H9 (cell line): ENCODE data around the gene CCS. TPM values are rescaled to one million over a fixed set of nuclear protein-coding genes. Genes with fewer than 3 reads are reported as not detected.

Experiments used
- DNase-seq: peaks from one replicate; pipeline ENCODE4 v3.0.0-alpha.2; 2017
- H2AFZ ChIP-seq: one replicate; pipeline ENCODE4 v1.6.1; 2013; ENCODE audit warnings: mild to moderate bottlenecking, low read length, control low read depth, moderate library complexity
- H2AK5ac ChIP-seq: 2 replicates; pipeline ENCODE4 v1.6.1; 2013; ENCODE audit warnings: low read length, control low read depth, mixed read lengths; ENCODE audit not compliant: insufficient read length
- H2BK120ac ChIP-seq: one replicate; pipeline ENCODE4 v1.6.1; 2013; ENCODE audit warnings: low read depth, mild to moderate bottlenecking, low read length, control low read depth, inconsistent platforms; ENCODE audit not compliant: poor library complexity, severe bottlenecking
- H2BK12ac ChIP-seq: 2 replicates; pipeline ENCODE4 v1.6.1; 2013; ENCODE audit warnings: low read length, control low read depth, mixed read lengths, low read depth; ENCODE audit not compliant: insufficient read length
- H2BK15ac ChIP-seq: 2 replicates; pipeline ENCODE4 v1.6.1; 2013; ENCODE audit warnings: low read depth, low read length, control low read depth
- H2BK20ac ChIP-seq: one replicate; pipeline ENCODE4 v1.6.1; 2013; ENCODE audit warnings: low read depth, mild to moderate bottlenecking, low read length, control low read depth, inconsistent platforms; ENCODE audit not compliant: poor library complexity, severe bottlenecking
- H2BK5ac ChIP-seq: 2 replicates; pipeline ENCODE4 v1.6.1; 2013; ENCODE audit warnings: low read length, control low read depth, mixed read lengths; ENCODE audit not compliant: insufficient read length
- H3K14ac ChIP-seq: 2 replicates; pipeline ENCODE4 v1.6.1; 2013; ENCODE audit warnings: low read length, control low read depth; ENCODE audit not compliant: insufficient read depth
- H3K18ac ChIP-seq: 2 replicates; pipeline ENCODE4 v1.6.1; 2013; ENCODE audit warnings: low read depth, mild to moderate bottlenecking, mixed read lengths, low read length, control low read depth; ENCODE audit not compliant: insufficient read length
- H3K23ac ChIP-seq: 2 replicates; pipeline ENCODE4 v1.6.1; 2013; ENCODE audit warnings: low read length, control low read depth, mixed read lengths, low read depth; ENCODE audit not compliant: insufficient read length
- H3K23me2 ChIP-seq: 2 replicates; pipeline ENCODE4 v1.6.1; 2013; ENCODE audit warnings: low read depth, mild to moderate bottlenecking, mixed read lengths, low read length, control low read depth; ENCODE audit not compliant: insufficient read length, poor library complexity, severe bottlenecking
- H3K27ac ChIP-seq: 2 replicates; pipeline ENCODE4 v1.5.1; 2013; ENCODE audit warnings: low read length, control low read depth, mixed read lengths, low read depth; ENCODE audit not compliant: insufficient read length
- H3K27me3 ChIP-seq: 2 replicates; pipeline ENCODE4 v1.6.1; 2013; ENCODE audit warnings: low read length, control low read depth, inconsistent platforms; ENCODE audit not compliant: insufficient read depth
- H3K4ac ChIP-seq: 2 replicates; pipeline ENCODE4 v1.6.1; 2013; ENCODE audit warnings: low read depth, mild to moderate bottlenecking, control low read depth, inconsistent platforms, low read length, moderate library complexity
- H3K4me1 ChIP-seq: 2 replicates; pipeline ENCODE4 v1.6.1; 2013; ENCODE audit warnings: low read length, control low read depth, inconsistent platforms; ENCODE audit not compliant: insufficient read depth
- H3K4me2 ChIP-seq: 2 replicates; pipeline ENCODE4 v1.6.1; 2013; ENCODE audit warnings: low read length, control low read depth, mixed read lengths; ENCODE audit not compliant: insufficient read length, insufficient read depth
- H3K56ac ChIP-seq: 2 replicates; pipeline ENCODE4 v1.6.1; 2013; ENCODE audit warnings: low read depth, mild to moderate bottlenecking, mixed read lengths, low read length, control low read depth; ENCODE audit not compliant: insufficient read length
- H3K79me1 ChIP-seq: 2 replicates; pipeline ENCODE4 v1.6.1; 2013; ENCODE audit warnings: low read depth, mild to moderate bottlenecking, moderate library complexity, low read length, control low read depth, inconsistent platforms; ENCODE audit not compliant: insufficient read depth, poor library complexity, severe bottlenecking
- H3K79me2 ChIP-seq: 2 replicates; pipeline ENCODE4 v1.6.1; 2013; ENCODE audit warnings: low read length, control low read depth, inconsistent platforms; ENCODE audit not compliant: insufficient read depth
- H3K9ac ChIP-seq: 2 replicates; pipeline ENCODE4 v1.6.1; 2013; ENCODE audit warnings: low read length, control low read depth, mixed read lengths; ENCODE audit not compliant: insufficient read length; ENCODE audit errors: extremely low read depth
- H3K9me3 ChIP-seq: one replicate; pipeline ENCODE4 v1.6.1; 2013; ENCODE audit warnings: low read depth, low read length, inconsistent platforms; ENCODE audit not compliant: control insufficient read depth
- H3T11ph ChIP-seq: one replicate; pipeline ENCODE4 v1.6.1; 2013; ENCODE audit warnings: mild to moderate bottlenecking, low read length, control low read depth, inconsistent platforms
- H4K20me1 ChIP-seq: one replicate; pipeline ENCODE4 v1.6.1; 2013; ENCODE audit not compliant: control insufficient read depth, insufficient read length, insufficient read depth
- H4K5ac ChIP-seq: 2 replicates; pipeline ENCODE4 v1.6.1; 2013; ENCODE audit warnings: low read depth, mild to moderate bottlenecking, mixed read lengths, low read length, control low read depth; ENCODE audit not compliant: insufficient read length
- H4K8ac ChIP-seq: replicated peaks from 2 replicates; pipeline ENCODE4 v1.6.1; 2013; ENCODE audit warnings: low read length, control low read depth, mixed read lengths, low read depth; ENCODE audit not compliant: insufficient read length
- H4K91ac ChIP-seq: 2 replicates; pipeline ENCODE4 v1.6.1; 2013; ENCODE audit warnings: low read depth, mild to moderate bottlenecking, moderate library complexity, mixed read lengths, low read length, control low read depth; ENCODE audit not compliant: insufficient read length
- H3K27ac Mint-ChIP-seq, 3 experiments: 2 replicates in 2 of 3; 3 replicates in 1 of 3; pipeline ENCODE4 v1.8.0; 2020 to 2021; ENCODE audit warnings: mixed read lengths in 3 of 3, mild to moderate bottlenecking in 1 of 3, moderate library complexity in 1 of 3
- H3K27me3 Mint-ChIP-seq: 2 replicates; pipeline ENCODE4 v1.8.0; 2021; ENCODE audit warnings: low read depth, mild to moderate bottlenecking, moderate library complexity, mixed read lengths
- H3K36me3 Mint-ChIP-seq, 3 experiments: 2 replicates in 2 of 3; 3 replicates in 1 of 3; pipeline ENCODE4 v1.8.0; 2020 to 2021; ENCODE audit warnings: low read depth in 3 of 3, mixed read lengths in 3 of 3; ENCODE audit not compliant: insufficient read depth in 1 of 3
- H3K4me1 Mint-ChIP-seq, 2 experiments: 2 replicates each; pipeline ENCODE4 v1.8.0; 2020; ENCODE audit warnings: mixed read lengths in 2 of 2
- H3K4me3 Mint-ChIP-seq, 2 experiments: 2 replicates in 1 of 2; 3 replicates in 1 of 2; pipeline ENCODE4 v1.8.0; 2020 to 2021; ENCODE audit warnings: mild to moderate bottlenecking in 2 of 2, mixed read lengths in 2 of 2, moderate library complexity in 1 of 2
- H3K9me3 Mint-ChIP-seq, 2 experiments: 2 replicates in 1 of 2; 3 replicates in 1 of 2; pipeline ENCODE4 v1.8.0; 2020; ENCODE audit warnings: mild to moderate bottlenecking in 2 of 2, mixed read lengths in 2 of 2, moderate library complexity in 1 of 2
- CTCF ChIP-seq: fragments of 200-600 bp; sonication (generic); conservative IDR thresholded peaks from 3 replicates; pipeline ENCODE4 v1.8.0; 2021; ENCODE audit warnings: antibody characterized with exemption, mild to moderate bottlenecking
- WGBS: extraction: QIAGEN DNeasy Blood & Tissue Kit; methylation state at CpG from one replicate; pipeline ENCODE4 v1.1.7; 2013; ENCODE audit warnings: missing lambda C conversion rate, low lambda C conversion rate, mixed read lengths; ENCODE audit not compliant: insufficient read length; ENCODE audit errors: extremely low coverage; 5-methylcytosine and 5-hydroxymethylcytosine counted together
- total RNA-seq: library from RNA; stranded (reverse); gene quantifications from 2 replicates; pipeline ENCODE4 v1.2.1, GENCODE V29; 2021

Gene CCS
- total RNA-seq, 1 experiment from 2014 or later: 61.1 TPM

GRCh38 chr11:66550887-66551286 is 42.1 kb upstream of the CCS start:
- Histone ChIP-seq H2AK5ac (no peak overlapping the region), H3K14ac (no peak overlapping the region), H3K18ac (no peak overlapping the region), H4K91ac (no peak overlapping the region), H3K23ac (no peak overlapping the region), H3K79me1 (no peaks in the 10 kb centered on the region), H4K20me1 (no peaks in the 10 kb centered on the region), H2BK20ac (no peak overlapping the region), H3K4me1 (no peaks in the 10 kb centered on the region), H4K5ac (peak overlapping the region; percentile 32), H2BK5ac (no peak overlapping the region), H2BK120ac (no peak overlapping the region), H2BK15ac (no peak overlapping the region), H3K4me2 (no peak overlapping the region), H3K9ac (no peak overlapping the region), H3K79me2 (no peaks in the 10 kb centered on the region), H2AFZ (no peak overlapping the region), H3K4ac (no peak overlapping the region), H3K27ac (no peak overlapping the region), H3K27me3 (no peaks in the 10 kb centered on the region), H3K9me3 (no peaks in the 10 kb centered on the region), H3K23me2 (no peaks in the 10 kb centered on the region), H3K56ac (no peak overlapping the region), H3T11ph (no peak overlapping the region), H2BK12ac (no peak overlapping the region), H4K8ac (no peak overlapping the region)
- Mint-ChIP-seq H3K36me3 (peaks cover 2 to 45% (median 36%) of the 10 kb centered on the region in 3 experiments; a peak in 5 of 7 replicates), H3K27me3 (no peaks in the 10 kb centered on the region; the same call in 1 of the 2 replicates), H3K4me1 (peaks cover 21% of the 10 kb centered on the region in 2 experiments), H3K27ac (peak overlapping the region in 1 of 3 experiments; percentile 19; a peak in 1 of 7 replicates), H3K4me3 (no peak overlapping the region), H3K9me3 (no peaks in the 10 kb centered on the region; a peak in 1 of 5 replicates)
- DNase-seq: no peak
- no peak for TF ChIP-seq CTCF
- WGBS: no CpG with 5 or more reads among the region's 4 CpGs
